Amniotic stem cell (primary cell): ENCODE data around the gene UGGT2.
"Not testable (repeated sequence)": the region's sequence is repeated elsewhere in the genome, so short reads cannot be mapped to it uniquely, and the experiment has no call there.

Experiments
- DNase-seq: peaks from one replicate; lab custom pipeline; 2025; lab: John Stamatoyannopoulos, UW

Gene UGGT2

GRCh38 chr13:95882121-95882520 is 171.1 kb downstream of the UGGT2 start:
- DNase-seq: no peak

- no peak for DNase-seq
Measured at GRCh38 chr13:95880331-95880730, 172.9 kb downstream of the UGGT2 start.

- DNase-seq: no peak
Measured at GRCh38 chr13:95874286-95874685, 178.9 kb downstream of the UGGT2 start.

GRCh38 chr13:95870421-95870820 is 182.8 kb downstream of the UGGT2 start:
- no peak for DNase-seq

GRCh38 chr13:95865080-95865615 is 188.1 kb downstream of the UGGT2 start:
- no peak for DNase-seq

- DNase-seq: no peak
Measured at GRCh38 chr13:95862408-95862807, 190.8 kb downstream of the UGGT2 start.

GRCh38 chr13:95861296-95861695 is 191.9 kb downstream of the UGGT2 start:
- no peak for DNase-seq

GRCh38 chr13:95858286-95859075 is 194.7 kb downstream of the UGGT2 start:
- DNase-seq: no peak

GRCh38 chr13:95845656-95846055 is 207.5 kb downstream of the UGGT2 start:
- DNase-seq: not testable (repeated sequence)

- DNase-seq: no peak
Measured at GRCh38 chr13:95842898-95843297, 210.3 kb downstream of the UGGT2 start.

- DNase-seq: no peak
Measured at GRCh38 chr13:95841894-95842293, 211.3 kb downstream of the UGGT2 start.

- DNase-seq: peak; percentile 23
Measured at GRCh38 chr13:95834134-95834765, 219.0 kb downstream of the UGGT2 start.

GRCh38 chr13:95833719-95834118 is 219.5 kb downstream of the UGGT2 start:
- no peak for DNase-seq

- DNase-seq: no peak
Measured at GRCh38 chr13:95833126-95833525, 220.1 kb downstream of the UGGT2 start.

GRCh38 chr13:95822303-95822702 is 230.9 kb downstream of the UGGT2 start:
- DNase-seq: no peak

GRCh38 chr13:95814495-95814894 is 238.7 kb downstream of the UGGT2 start:
- DNase-seq: no peak

- DNase-seq: no peak
Measured at GRCh38 chr13:95813139-95813538, 240.1 kb downstream of the UGGT2 start.

- DNase-seq: no peak
Measured at GRCh38 chr13:95809429-95809828, 243.8 kb downstream of the UGGT2 start.

- DNase-seq: no peak
Measured at GRCh38 chr13:95805921-95806320, 247.3 kb downstream of the UGGT2 start.

- DNase-seq: no peak
Measured at GRCh38 chr13:95801825-95802224, 251.4 kb downstream of the UGGT2 start.

GRCh38 chr13:95800436-95800835 is 252.8 kb downstream of the UGGT2 start:
- DNase-seq: no peak

- no peak for DNase-seq
Measured at GRCh38 chr13:95797016-95797415, 256.2 kb downstream of the UGGT2 start.

- no peak for DNase-seq
Measured at GRCh38 chr13:95793781-95794180, 259.4 kb downstream of the UGGT2 start.
